Anterior cingulate cortex (tissue), 58 donors: ENCODE measurements around the gene URAD.
"Not testable (repeated sequence)": the region's sequence is repeated elsewhere in the genome, so short reads cannot be mapped to it uniquely, and the experiment has no call there.

Experiments
- DNase-seq, 58 donors: peaks; one replicate each; lab custom pipeline; 2025; lab: John Stamatoyannopoulos, UW

The URAD gene, protein sequence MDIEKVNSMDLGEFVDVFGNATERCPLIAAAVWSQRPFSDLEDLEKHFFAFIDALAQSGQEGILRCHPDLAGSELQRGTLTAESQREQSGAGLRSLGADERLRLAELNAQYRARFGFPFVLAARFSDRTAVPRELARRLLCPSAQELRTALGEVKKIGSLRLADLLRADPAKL

DNA sequence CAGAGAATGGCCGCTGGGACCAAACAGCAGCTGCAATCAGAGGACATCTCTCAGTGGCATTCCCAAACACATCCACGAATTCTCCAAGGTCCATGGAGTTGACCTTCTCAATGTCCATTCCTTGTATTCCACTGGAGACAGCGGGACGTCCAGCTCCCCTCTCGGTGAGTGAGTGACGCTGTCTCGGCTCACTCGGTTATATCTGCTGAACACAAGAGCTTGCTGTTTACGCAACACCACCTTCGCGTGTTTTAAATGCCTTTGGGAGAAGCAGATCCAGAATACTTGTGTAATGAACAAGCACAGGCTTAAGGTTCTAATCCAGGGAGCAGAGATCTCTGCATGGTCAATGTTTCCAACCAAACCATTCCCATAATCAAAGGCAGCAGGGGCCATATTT is at the start of gene URAD:
TSS of gene URAD (minus strand) at position 174 of the 400 bp plus-strand sequence. CDS start at position 118, 56 bp downstream.
- no peak for DNase-seq

DNA sequence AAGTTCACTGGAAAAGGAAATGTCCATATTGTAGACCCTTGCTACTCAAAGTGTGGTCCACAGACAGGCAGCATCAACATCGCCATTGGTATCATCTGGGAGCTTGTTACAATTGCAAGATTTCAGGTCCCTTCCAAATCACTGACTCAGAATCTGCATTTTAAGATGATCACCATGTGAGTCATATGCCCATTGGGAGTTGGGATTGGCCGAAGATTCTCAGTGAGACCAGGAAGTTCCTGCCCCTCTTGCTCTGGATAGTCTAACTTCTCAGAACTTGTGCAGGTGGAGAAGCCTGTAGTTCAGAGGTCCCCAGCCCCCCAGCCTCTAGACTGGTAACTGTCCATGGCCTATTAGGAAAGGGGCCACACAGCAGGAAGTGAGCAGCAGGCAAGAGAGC is 48.9 kb upstream of the URAD start:
- no peak for DNase-seq

DNA sequence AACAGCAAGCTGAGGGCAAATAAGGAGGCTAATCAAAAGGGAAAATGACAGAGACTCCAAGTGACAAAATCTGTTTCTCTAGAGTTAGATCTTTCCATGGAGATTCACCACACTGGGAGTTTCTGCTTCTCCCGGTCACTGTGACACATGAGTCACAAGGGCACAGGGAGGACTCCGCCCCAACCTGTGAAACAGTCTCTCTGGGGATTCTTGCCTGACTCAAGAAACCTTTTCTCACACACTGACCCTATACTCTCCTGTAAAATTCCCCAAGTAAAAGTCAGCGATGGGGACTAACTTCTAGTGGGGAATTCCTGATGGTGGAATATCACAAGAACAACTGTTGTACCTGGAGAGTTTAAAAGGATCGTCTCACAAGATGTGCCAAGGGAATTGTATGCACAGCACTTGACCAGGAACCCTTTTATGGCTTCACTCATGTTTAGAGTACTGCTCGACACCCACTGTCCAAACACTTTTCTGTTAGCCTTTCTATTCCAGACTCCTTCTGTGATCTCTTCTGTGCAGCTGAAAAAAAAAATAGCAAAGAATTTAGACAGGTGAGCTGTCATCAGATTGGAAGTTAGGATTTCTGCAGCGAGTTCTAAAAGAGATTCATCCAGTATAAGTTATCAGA is 46.8 kb upstream of the URAD start:
- DNase-seq: no peak

DNA sequence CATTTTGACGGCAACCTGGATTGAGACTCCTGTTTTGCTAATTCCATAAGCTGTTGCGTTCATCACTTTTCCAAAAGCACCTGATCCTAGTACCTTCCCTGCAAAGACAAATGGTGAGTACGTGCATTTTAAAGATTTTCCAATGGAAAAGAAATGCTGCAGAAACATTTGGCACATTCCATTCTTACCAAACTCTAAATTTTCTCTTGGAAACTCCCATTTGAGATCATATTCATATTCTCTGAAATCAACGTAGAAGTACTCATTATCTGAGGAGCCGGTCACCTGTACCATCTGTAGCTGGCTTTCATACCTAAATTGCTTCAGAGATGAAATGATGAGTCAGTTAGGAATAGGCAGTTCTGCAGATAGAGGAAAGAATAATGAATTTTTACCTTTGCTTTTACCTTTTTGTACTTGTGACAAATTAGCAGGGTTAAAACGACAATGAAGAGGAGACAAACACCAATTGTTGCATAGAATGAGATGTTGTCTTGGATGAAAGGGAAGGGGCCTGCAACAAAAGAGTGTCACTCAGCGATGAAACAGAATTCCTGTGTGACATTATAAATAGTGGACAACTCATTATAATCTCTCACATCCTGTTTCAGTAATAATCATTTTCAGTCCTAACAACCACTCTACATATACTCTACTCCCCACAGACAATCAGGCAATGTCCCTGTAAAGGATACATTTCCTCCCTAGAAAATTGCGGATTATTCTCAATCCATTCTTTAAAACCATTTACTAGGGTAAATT is 45.6 kb upstream of the URAD start:
- no peak for DNase-seq

DNA sequence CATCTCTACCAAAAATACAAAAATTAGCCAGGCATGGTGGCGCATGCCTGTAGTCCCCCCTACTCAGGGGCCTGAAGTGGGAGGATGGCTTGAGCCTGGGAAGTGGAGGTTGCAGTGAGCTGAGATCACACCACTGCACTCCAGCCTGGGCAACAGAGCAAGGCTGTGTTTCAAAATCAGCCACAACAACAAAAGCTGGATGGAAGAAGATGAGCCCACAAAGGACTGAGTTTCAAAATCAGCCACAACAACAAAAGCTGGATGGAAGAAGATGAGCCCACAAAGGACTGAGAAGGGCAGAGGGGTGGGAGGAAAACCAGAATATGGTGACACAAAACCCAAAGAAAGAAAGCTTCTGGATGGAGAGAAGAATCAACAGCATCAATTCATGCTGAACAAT is 43.9 kb upstream of the URAD start:
- DNase-seq: not testable (repeated sequence)

DNA sequence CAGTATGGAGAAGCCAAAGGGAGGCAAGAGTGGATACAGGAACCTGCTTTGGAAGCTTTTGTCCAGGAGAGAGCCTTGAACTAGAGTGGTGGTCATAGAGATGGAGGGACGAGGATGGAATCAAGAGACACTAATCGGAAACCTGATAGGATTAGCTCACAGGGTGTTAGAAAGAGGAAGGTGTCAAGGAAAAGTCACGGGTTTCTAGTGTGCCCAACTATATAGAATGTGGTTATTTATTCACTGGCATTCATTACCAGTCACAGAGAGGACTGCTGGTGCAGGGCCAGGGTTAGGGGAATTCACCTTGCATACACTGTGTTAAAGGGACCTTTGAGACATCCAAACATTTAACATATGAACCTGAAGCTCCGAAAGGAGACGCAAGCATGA is 43.4 kb upstream of the URAD start:
- DNase-seq: no peak

DNA sequence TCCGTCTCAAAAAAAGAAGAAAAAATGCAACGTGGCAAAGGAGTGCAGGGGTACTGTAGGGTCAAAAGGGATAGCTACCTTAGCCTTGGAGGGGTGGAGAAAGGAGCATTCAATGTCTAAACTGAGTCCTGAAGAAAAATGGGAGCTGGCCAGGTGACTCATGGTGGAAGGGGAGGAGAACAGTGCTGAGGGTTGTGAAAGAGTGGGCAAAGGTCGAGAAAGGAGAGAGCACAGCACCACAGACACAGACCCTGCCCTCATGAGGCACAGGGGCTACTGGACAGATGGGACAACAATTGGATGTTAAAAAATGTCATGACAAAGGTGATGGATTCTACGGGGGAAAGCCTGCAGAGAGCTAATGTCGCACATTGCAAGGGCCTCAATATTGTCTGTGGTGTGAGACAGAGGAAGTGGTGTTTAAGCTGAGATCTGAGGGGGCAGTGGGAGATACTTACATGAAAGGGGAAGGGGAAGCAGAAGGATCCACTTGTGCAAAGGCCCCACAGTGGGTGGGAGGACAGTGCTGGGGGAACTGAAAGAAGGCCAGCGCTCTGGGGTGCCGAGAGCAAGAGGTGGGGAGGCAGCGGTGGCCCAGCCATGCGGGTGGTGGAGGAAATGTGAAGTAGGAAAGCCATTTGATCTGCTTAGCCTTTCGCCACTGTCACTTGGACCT is 42.9 kb upstream of the URAD start:
- peak in 33 of 58 donors; percentile 2 to 36 (median 19) for DNase-seq

DNA sequence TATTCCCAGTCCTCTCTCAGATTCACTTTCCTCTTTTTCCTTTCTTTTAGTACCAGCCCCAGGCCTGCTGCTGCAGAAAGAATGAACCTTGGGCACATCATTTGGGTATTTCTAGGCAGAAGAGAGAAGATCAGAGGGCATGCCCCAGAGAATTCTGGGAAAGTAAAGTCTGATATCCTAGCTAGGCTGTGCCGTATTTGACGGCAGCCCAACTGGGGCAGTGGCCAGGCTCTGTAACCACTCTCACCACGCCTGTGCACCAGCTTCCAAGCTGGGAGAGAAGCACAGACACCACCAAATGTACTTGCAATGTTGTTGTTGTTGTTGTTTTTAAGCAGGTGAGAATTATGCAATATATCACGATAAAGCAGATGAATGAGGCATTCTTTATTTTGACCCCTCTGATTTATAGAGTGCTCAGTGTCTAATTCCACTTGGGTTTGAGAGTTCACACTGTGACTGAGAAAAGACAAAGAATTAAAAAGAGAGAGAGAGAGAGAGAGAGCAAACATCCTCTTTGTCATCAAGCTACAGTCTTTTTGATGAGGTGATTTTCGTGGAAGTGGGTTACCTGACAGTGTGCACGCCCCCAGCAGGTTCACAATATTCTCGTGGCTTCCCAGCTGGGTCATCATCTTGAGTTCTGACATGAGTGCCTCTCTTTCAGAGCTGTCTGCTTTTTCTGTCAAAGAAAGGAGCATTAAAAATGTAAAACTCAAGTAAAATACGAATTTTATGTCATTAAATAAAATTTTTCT is 39.3 kb upstream of the URAD start:
- DNase-seq: no peak

DNA sequence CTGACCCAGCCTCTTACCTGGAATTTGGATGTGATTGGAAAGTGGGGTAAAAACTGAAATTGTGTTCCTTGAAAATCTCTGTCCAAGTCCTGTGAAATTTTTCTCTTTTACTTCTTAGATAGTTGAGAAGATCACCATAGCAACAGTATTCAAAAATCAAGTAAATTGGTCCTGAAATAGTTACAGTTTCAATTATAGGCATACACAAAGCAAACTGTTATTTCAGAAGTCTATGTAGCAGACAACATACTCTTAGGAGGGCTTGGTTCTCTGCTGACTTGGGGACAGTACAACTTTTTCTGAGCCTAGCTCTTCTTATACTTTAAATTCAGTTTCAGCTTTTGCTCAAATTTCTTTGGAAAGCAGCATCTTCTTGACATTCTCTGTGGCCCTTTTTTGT is 38.6 kb upstream of the URAD start:
- DNase-seq: no peak

DNA sequence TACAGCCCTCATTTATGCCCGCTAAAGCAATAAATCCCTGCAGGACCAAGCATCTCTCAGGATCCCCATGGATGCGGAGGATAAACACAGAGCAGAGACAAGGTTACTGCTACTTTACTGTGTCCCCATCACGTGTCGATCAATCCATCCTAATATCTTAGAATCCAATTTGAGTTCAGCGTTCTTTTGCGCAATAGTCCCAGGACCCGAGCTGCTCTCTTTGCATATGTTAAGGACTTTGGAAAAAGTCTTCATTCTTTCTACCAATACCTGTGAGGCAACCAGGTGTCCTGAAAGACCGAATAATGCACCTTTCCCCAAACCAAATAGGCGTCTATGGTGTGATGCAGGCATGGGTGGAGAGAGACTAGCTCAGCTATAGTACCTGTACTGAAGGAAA is 38.0 kb upstream of the URAD start:
- no peak for DNase-seq

DNA sequence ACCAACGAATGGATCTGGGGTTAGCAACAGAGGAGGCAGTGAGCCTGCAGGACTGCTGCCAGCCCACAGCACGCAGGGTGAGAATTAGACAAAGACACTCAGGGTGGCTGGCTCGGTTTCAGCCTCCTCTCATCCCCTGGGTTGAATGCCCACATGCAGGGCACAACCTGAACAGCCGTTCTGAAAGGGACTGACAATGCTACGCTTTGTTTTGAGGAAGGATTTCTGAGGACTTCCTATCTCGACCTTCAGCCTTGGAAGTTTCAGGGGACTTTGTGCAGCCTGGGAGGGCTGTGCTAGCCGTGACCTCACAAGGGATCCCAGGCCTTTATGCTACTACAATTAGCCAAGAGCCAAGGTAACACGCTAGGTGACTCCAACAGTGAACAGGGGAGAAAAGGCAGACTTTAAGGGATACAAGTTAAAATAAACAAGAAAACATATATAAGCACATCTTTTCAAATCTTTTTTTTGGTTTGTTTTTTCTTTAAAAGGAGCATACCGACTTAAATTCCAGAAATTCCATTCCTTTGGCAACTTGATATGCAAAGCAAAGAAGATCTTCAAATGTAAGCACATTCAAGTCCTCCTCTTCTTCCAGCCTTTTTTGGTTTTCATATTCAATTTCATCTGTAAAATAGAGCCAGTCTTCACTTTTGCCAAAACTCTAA is 34.5 kb upstream of the URAD start:
- no peak for DNase-seq

DNA sequence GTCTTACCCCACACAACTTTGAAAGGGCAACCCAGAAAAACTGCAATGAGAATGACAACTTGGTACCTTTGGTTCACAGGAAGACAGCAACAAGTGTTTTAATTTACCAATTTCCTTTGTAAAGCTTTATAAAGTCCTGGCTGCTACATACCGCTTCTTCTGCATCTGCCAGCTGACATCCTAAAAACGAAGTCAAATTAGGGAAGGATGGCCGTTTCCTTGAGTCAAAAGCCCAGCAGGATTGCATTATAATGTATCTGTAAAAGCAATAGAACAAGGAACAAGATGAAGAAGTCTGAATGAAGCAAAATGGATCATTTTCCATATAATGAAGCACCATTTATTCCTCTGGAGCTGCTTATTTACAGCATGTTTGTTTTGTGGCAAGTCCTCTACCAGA is 25.8 kb upstream of the URAD start:
- DNase-seq: no peak

DNA sequence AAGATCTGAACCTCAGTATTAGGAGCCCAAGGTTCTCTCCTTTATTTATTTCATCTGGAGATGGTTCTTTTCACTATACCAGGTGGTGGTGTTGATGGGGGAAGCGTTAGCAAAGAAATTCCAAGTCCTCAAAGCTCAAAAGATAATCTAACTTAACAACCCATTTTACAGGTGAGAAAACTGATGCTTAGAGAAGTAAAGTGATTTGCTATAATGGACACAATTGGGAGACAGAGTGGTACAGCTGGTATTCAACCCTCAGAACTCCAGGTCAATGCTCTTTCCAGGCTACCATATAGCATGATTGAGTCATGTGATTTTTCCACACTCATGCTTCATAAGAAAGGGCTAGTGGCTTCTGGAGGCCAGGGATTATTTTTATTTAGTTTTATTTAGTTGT is 25.0 kb upstream of the URAD start:
- no peak for DNase-seq

DNA sequence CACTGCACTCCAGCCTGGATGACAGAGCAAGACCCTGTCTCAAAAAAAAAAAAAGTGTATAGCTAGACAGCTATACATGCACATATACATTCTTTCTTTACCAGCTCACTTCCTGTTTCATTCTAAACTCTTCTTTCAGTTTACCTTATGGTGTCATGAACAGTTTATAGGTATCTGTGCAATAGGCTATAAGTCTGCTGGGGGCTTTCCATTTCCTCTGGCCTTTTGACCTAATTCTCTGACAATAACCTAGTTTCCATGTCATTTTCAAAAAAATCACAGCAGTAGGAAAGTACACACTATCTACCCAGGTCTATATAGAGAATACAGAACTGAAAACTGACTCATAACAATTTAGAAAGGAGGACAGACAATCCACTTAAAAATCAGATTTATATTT is 24.4 kb upstream of the URAD start:
- no peak for DNase-seq

DNA sequence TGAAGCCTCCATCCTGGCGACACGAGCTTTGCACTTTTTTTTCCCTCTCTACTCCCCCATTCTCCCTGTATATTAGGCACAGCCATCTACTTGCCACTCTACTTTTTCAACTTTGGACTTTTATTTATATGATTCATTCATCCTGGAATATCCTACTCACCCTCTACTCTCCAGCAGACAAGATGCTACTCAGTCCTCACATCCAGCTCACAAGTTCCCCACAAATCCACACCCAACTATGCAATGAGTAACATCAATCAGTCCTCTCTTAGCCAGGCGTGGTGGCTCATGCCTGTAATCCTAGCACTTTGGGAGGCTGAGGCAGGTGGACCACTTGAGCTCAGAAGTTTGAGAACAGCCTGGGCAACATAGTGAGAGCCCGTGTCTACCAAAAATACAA is 23.9 kb upstream of the URAD start:
- no peak for DNase-seq

DNA sequence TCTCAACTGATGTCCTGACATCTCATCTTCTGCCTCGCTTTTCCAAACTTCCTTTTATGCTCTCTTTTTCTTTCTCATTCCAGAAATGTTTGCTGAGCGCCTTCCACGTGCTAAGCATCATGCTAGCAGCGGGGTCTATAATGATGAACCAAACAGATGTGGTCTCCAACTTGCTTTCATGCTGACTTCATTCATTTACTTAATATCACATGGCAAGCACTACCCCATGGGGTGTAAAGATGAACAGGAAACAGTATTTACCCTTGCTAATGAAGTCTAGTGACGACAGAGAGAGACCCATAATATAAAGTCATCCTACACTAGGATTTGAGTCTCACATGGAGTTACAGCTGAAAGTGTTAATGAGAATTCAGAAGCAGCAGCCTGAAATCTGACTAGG is 21.6 kb upstream of the URAD start:
- no peak for DNase-seq

DNA sequence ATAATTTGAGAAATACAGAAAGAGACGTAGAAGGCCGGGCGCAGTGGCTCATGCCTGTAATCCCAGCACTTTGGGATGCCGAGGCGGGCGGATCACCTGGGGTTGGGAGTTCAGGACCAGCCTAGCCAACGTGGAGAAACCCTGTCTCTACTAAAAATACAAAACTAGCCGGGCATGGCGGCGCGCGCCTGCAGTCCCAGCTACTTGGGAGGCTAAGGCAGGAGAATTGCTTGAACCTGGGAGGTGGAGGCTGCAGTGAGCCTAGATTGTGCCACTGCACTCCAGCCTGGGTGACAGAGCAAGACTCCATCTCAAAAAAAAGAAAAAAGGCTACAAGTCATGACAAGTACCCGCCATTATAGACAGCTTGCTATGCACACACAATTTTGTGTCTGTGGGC is 16.5 kb upstream of the URAD start:
- DNase-seq: not testable (repeated sequence)

DNA sequence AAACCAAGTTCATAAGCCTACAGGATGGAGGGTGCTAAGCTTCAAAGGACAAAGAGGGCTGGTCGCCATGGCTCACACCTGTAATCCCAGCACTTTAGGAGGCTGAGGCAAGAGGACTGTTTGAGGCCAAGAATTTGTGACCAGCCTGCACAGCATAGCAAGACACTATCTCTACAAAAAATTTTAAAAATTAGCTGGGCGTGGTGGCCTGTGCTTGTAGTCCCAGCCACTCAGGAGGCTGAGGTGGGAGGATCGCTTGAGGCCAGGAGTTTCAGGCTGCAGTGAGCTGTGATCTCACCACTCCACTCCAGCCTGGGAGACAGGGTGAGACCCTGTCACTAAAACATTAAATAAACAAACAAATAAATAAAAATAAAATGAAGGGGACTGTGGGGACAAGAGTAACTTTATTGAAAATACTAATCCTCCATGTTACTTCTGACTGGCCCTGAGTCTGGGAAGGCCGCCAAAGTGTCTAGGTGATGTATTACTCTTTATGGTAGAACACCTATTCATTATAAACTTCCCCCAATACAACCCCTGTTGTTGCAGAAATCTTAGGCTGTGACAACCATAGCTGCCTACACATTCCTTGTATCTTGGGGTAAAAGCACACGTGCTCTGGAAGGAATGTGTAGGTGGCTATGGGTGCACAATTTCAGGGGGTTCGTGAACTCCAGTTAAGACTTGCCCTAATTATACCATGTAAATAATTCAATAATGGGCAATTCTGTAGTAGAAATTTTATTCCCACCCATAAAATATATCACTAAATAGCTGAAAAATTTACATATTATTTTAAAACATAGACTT is 14.6 kb upstream of the URAD start:
- DNase-seq: no peak

DNA sequence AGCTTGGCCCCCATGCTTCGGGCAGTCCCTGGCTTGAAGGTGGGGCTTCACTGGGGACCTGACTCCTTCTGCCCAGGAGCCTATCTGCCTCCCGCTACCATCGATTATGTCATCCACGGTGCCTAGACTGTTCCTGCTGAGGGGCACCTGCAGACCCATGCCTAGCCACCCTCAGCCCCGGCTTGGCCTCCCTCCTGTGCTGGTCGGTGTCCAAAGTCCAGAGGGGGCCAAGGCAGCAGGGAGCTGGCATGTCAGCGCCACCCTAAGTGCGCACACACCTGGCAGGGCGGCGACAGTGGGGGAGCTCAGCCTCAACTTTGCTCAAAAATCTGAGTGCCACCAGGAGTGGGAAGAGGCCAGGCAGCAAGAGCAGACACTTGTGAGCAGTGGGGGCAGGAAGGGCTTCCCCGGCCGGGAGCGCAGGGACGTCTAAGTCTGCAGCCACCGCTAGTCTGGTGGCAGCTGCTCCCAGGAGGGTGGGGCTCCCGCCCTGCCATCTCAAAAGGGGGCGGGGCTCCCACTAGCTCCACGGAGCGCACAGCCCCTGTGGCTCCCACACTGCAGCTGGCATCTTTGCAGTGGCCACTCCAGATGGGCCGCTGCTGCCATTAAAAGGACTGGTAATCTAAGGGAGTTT is 13.5 kb upstream of the URAD start:
- DNase-seq: no peak
